SJSA1 (cell line): ENCODE results near the gene C19orf85. TPM values are rescaled to one million over a fixed set of nuclear protein-coding genes. Genes with fewer than 3 reads are reported as not detected.

Experiments
- DNase-seq, 2 experiments: peaks; one replicate each; pipeline ENCODE4 v3.0.0-alpha.2; 2015 to 2020; ENCODE audit warnings: low spot score in 2 of 2, low read depth in 1 of 2
- H3K27ac ChIP-seq: fragments of 250-450 bp; sonication (Bioruptor Pico); 2 replicates; pipeline ENCODE4 v1.5.1; 2020; ENCODE audit warnings: mild to moderate bottlenecking, moderate library complexity
- H3K27me3 ChIP-seq: fragments of 250-450 bp; sonication (Bioruptor Pico); replicated peaks from 2 replicates; pipeline ENCODE4 v1.5.1; 2020; ENCODE audit warnings: mild to moderate bottlenecking, moderate library complexity
- H3K36me3 ChIP-seq: fragments of 250-450 bp; sonication (Bioruptor Pico); 2 replicates; pipeline ENCODE4 v1.5.1; 2020; ENCODE audit warnings: mild to moderate bottlenecking
- H3K4me1 ChIP-seq: fragments of 250-450 bp; sonication (Bioruptor Pico); replicated peaks from 2 replicates; pipeline ENCODE4 v1.6.1; 2021; ENCODE audit warnings: mild to moderate bottlenecking
- H3K4me3 ChIP-seq: fragments of 250-450 bp; sonication (Bioruptor Pico); 2 replicates; pipeline ENCODE4 v1.5.1; 2020; ENCODE audit warnings: mild to moderate bottlenecking
- H3K9me3 ChIP-seq: fragments of 250-450 bp; sonication (Bioruptor Pico); replicated peaks from 2 replicates; pipeline ENCODE4 v1.5.1; 2020; ENCODE audit warnings: mild to moderate bottlenecking
- total RNA-seq: library from RNA; depleted of rRNA; stranded (reverse); fragments of >200 nt; shearing (Covaris generic); gene quantifications from 2 replicates; pipeline ENCODE4 v1.2.3, GENCODE V29; 2014

Gene C19orf85
- total RNA-seq, 1 experiment from 2014 or later = not detected

DNA sequence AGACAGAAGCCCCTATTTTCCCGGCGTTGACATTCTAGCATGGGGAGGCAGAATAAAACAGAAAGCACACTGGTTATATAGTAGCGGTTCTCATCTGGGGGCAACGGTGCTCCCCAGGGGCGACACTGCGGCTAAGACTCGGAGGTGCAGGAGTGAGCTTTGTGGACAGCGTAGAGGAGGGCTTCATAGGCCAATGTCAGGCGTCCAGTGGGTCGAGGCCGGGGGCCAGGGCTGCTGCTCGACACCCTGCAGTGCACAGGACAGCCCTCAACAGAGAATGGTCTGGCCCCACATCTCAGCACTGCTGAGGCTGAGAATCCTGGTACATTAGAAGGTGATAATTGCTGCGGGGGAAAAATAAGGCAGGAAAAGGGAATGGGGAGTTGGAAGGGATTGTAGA is 13.4 kb upstream of the C19orf85 start:
- Histone ChIP-seq H3K27me3 (no peaks in the 10 kb centered on the region), H3K4me1 (peaks cover 28% of the 10 kb centered on the region), H3K36me3 (peaks cover 8% of the 10 kb centered on the region), H3K9me3 (no peaks in the 10 kb centered on the region), H3K27ac (no peak overlapping the region), H3K4me3 (no peak overlapping the region)
- DNase-seq = no peak

- Histone ChIP-seq H3K36me3 (peaks cover under 1% of the 10 kb centered on the region), H3K4me1 (peaks cover 31% of the 10 kb centered on the region), H3K9me3 (no peaks in the 10 kb centered on the region), H3K4me3 (peak within 1 kb of the TSS; percentile 48), H3K27ac (peak within 1 kb of the TSS; percentile 49), H3K27me3 (no peaks in the 10 kb centered on the region)
- DNase-seq = peak; percentile 96 to 99
These were observed 11.7 kb upstream of the C19orf85 start, which contains the start of gene ZNF628 for GRCh38 chr19:55476100-55476775. Gene ZNF628 (plus strand): TSS chr19:55476617. CDS start chr19:55479911, 3,294 bp downstream.

- H3K27ac ChIP-seq = peak overlapping the region; percentile 42
- H3K4me1 ChIP-seq = peaks cover 31% of the 10 kb centered on the region
These were observed 10.0 kb upstream of the C19orf85 start for GRCh38 chr19:55474269-55475265.

DNA sequence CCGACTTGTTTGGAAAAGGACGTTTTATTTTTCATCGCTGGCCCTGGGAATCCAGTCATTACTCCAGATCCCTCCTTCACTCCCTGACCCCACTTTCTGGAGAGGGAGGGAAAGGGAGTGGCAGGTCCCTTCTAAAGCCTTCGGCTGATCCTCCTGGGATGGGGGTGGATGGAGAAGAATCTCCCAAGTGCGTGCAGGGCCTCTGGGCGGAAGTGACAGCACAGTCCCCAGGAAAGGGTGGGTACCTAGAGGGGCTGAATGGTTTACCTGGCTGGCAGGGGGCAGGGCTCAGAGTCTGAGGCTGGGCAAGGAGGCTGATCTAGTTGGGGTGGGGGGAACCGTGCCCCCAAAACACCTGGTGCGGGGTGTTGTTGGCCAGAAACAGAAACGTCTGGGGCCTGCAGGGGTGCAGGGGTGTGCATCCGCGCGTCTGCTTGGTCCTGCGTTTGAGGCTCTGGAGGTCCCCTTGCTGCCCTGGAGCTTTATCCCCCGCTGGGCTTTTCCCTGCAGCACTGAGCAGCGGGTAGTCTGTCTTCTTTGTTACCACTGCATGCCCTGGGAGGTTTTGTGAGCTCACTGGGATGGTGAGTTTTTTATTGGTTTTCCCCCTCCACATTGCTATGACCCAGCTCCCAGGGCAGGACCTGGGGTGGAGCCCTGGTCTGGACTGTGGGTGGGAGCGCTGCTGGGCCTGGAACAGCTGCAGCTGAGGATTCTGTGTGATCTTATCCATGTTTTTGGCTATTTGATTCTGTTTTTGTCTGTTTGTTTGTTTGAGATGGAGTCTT is 8.9 kb upstream of the C19orf85 start:
- no peaks in the 10 kb centered on the region for H3K9me3 ChIP-seq
- H3K4me1 ChIP-seq = peaks cover 31% of the 10 kb centered on the region
- no peak overlapping the region for H3K4me3 ChIP-seq
- no peaks in the 10 kb centered on the region; the same call in 1 of the 2 replicates for H3K36me3 ChIP-seq
- DNase-seq = no peak
- H3K27me3 ChIP-seq = no peaks in the 10 kb centered on the region
- H3K27ac ChIP-seq = no peak overlapping the region; the same call in 1 of the 2 replicates

More at GRCh38 chr19:55474269-55475265, 10.0 kb upstream of the C19orf85 start:
- Histone ChIP-seq H3K27me3 (no peaks in the 10 kb centered on the region), H3K36me3 (no peaks in the 10 kb centered on the region; the same call in 1 of the 2 replicates), H3K9me3 (no peaks in the 10 kb centered on the region), H3K4me3 (no peak overlapping the region)
- DNase-seq = peak; percentile 61 to 67

DNA sequence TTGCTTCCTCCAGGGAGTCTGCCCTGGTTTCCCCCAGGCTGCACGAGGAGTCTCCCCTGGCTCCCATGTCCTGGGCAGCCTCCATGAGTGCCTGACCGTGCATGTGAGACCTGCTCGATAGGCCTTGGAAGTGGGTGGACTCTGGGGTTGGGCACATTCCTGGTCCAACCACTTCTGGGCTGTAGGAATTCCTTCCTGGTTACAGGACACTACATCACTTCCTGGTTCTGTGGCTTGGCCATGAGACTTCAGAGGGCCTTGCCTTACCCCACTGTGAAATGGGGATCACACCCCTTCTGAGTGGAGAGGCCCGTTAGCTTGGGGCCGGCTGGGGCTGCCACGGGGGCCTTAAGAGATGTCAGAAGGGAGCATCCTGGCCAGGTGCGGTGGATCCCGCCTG is 7.9 kb upstream of the C19orf85 start:
- no peak overlapping the region for H3K4me3 ChIP-seq
- DNase-seq = no peak
- no peaks in the 10 kb centered on the region for H3K9me3 ChIP-seq
- no peaks in the 10 kb centered on the region for H3K27me3 ChIP-seq
- peaks cover 25% of the 10 kb centered on the region for H3K4me1 ChIP-seq
- no peaks in the 10 kb centered on the region for H3K36me3 ChIP-seq
- no peak overlapping the region; the same call in 1 of the 2 replicates for H3K27ac ChIP-seq

DNA sequence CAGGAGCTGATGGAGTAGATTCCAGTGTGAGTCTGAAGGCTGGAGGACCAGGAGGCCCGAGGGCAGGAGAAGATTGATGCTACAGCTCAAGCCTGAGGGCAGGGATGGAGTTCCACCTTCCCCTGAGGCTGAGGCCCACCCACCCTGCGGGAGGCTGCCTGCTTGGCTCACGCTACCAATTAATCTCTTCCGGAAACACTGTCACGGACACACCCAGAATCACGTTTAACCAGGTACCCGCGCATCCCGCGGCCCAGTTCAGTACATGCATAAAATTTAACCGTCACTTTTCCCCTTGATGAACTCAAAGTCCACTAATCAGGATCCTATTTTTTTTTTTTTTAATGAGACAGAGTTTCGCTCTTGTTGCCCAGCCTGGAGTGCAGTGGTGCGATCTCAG is 6.7 kb upstream of the C19orf85 start:
- H3K27ac ChIP-seq = no peak overlapping the region
- H3K36me3 ChIP-seq = no peaks in the 10 kb centered on the region
- no peak for DNase-seq
- H3K4me3 ChIP-seq = no peak overlapping the region
- no peaks in the 10 kb centered on the region for H3K27me3 ChIP-seq
- H3K9me3 ChIP-seq = no peaks in the 10 kb centered on the region
- peaks cover 23% of the 10 kb centered on the region for H3K4me1 ChIP-seq

DNA sequence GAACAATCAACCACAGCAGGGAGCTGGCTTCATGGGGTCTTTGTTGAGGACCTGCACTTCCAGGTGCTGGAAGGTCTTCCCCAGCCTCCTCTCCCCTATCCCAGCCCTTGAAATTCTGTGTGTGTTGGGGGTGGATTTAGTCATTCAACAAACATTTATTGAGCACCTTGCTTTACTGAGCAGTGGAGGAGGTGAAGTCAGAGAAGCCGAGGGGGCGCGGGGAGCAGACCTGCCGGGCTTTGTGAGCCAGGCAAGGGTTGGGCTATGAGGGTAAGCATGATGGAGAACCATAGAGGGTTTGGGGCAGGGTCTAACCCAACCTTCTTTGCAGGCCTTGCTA is 3.5 kb upstream of the C19orf85 start:
- Histone ChIP-seq H3K27me3 (no peaks in the 10 kb centered on the region), H3K4me1 (peaks cover 3% of the 10 kb centered on the region; the same call in 1 of the 2 replicates), H3K27ac (no peak overlapping the region), H3K4me3 (no peak overlapping the region), H3K9me3 (no peaks in the 10 kb centered on the region), H3K36me3 (no peaks in the 10 kb centered on the region)
- peak in 1 of 2 experiments; percentile 35 for DNase-seq

GRCh38 chr19:55467236-55468053 is 2.9 kb upstream of the C19orf85 start:
- Histone ChIP-seq H3K27ac (no peak overlapping the region), H3K27me3 (no peaks in the 10 kb centered on the region), H3K4me3 (no peak overlapping the region), H3K36me3 (no peaks in the 10 kb centered on the region), H3K4me1 (peaks cover under 1% of the 10 kb centered on the region; the same call in 1 of the 2 replicates), H3K9me3 (no peaks in the 10 kb centered on the region)
- DNase-seq = peak in 1 of 2 experiments; percentile 44

- Histone ChIP-seq H3K4me3 (no peak overlapping the region), H3K36me3 (peaks cover under 1% of the 10 kb centered on the region; the same call in 1 of the 2 replicates), H3K4me1 (peaks cover 7% of the 10 kb centered on the region; the same call in 1 of the 2 replicates), H3K27ac (no peak overlapping the region), H3K9me3 (no peaks in the 10 kb centered on the region), H3K27me3 (no peaks in the 10 kb centered on the region)
- no peak for DNase-seq
These were observed 1.7 kb upstream of the C19orf85 start for GRCh38 chr19:55466241-55466614.

DNA sequence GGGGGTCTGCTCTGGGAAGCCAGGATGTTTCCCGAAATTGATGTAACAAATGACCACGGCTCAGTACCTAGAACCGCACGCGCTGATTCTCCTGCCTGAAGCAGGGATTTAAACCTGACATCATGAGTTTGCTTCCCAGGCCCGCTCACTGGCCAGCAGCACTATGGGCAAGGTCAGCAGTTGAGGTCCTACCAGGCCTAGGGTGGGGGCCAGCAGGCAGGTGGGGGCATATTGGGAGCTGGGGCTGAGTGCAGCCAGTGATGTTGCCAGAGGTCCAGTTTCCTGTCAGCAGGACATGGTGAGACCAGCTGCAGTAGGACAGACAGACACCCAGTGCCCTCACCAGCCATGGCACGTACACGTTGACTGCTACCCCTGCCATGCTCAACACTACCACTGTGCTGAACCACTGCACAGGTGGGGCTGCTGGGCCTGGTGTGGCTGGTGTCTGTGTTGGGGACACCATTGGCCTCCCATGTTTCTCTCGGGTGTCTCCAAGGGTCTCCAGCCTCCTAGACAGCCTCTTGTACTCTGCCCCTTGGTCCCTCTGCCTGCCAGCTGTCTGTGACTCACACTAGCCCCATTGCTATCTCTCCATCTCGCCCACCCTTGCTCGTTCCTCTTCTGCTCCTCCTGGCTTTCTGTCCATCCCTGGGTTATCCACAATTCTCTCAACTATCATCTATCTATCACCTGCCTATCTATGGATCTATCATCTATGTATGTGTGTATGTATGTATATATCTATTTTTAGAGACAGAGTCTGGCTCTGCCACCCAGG is 1.1 kb upstream of the C19orf85 start:
- Histone ChIP-seq H3K36me3 (peaks cover 3% of the 10 kb centered on the region; the same call in 1 of the 2 replicates), H3K27me3 (no peaks in the 10 kb centered on the region), H3K4me1 (peaks cover 8% of the 10 kb centered on the region), H3K4me3 (no peak overlapping the region), H3K27ac (no peak overlapping the region), H3K9me3 (no peaks in the 10 kb centered on the region)
- DNase-seq = no peak

- peaks cover 8% of the 10 kb centered on the region for H3K4me1 ChIP-seq
These were observed 401 bp downstream of the C19orf85 start for GRCh38 chr19:55464039-55464661.

More at GRCh38 chr19:55464039-55464661, 401 bp downstream of the C19orf85 start:
- no peak for DNase-seq
- Histone ChIP-seq H3K27ac (no peak overlapping the region), H3K27me3 (no peaks in the 10 kb centered on the region), H3K36me3 (peaks cover 3% of the 10 kb centered on the region; the same call in 1 of the 2 replicates), H3K9me3 (no peaks in the 10 kb centered on the region), H3K4me3 (no peak overlapping the region)
